HG02885 (cell line): ENCODE measurements around the gene KCTD15.

Experiments
- ATAC-seq: cut with Tn5 transposase; IDR thresholded peaks from one replicate; pipeline ENCODE4 v1.9.1; 2021; ENCODE audit warnings: mild to moderate bottlenecking; ENCODE audit not compliant: unreplicated experiment, poor library complexity

The KCTD15 gene

GRCh38 chr19:33840783-33841182 is 44.1 kb downstream of the KCTD15 start:
- no peak for ATAC-seq

DNA sequence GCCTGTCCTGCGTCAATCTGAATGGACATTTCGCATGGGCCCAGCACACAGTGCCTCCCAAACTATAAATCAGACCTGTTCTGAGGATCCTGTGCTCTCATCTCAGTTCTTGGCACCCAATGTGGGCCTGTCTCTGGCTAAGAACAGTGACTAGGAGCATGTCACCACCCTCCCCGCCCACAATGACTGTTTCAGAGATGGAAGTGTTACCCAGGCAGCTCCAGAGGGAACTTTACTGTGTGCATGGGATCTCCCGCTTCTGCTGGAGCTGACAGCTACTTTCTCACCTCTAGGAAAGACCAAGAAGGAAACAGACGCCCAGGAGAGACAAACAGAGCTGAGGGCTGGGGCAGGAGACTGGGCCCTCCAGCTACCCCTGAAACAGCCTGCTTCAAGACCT is 45.0 kb downstream of the KCTD15 start:
- no peak for ATAC-seq

- ATAC-seq = no peak
These were observed 47.8 kb downstream of the KCTD15 start for GRCh38 chr19:33844478-33844877.

DNA sequence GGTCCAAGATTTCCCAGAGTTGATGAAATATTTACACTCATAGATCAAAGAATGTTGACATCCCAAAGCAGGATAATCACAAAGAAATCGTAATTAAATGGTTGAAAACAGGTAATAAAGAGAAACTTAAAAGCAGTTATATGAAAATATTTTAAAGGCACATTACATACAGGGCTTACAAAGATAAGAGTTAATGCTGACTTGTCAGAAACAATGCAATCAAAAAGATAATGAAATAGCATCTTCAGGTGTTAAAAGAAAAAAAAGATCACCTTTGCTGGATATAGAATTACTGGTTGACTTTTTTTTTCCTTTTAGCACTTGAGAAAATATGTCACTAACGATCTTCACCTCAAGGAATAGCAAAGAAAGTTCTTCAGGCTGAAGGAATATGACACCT is 48.8 kb downstream of the KCTD15 start:
- no peak for ATAC-seq

DNA sequence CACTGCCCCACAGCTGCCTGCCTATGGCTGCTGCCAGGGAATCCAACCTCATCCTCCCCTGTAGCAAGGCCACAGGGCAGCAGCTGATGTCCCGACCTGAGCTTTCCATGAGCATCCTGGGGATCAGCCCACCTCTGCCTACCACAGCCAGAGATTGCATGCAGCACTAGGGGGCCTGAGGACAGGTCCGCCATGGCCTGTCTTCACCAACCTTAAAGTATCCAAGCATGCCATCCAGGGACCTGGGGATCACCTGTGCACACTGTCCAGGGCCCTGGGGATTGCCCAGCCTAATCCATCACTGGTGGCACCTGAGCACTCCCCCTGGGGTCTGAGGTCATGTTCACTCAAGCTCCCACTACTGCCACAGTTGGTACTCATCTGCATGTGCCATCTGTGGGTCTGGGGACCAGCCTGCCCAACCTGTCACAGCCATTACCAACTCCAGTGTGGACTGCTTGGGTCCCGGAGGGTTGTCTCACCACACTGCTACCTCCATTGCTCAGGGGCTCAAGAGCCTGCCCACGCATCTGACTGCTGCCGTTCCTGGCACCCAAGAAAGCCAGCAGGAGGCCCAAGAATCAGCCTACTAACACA is 53.0 kb downstream of the KCTD15 start:
- ATAC-seq = no peak

GRCh38 chr19:33859016-33859415 is 62.3 kb downstream of the KCTD15 start:
- no peak for ATAC-seq

GRCh38 chr19:33860312-33861090 is 63.8 kb downstream of the KCTD15 start:
- no peak for ATAC-seq

GRCh38 chr19:33861950-33862349 is 65.3 kb downstream of the KCTD15 start:
- ATAC-seq = no peak

- ATAC-seq = no peak
These were observed 66.3 kb downstream of the KCTD15 start for GRCh38 chr19:33862981-33863380.

- no peak for ATAC-seq
These were observed 66.8 kb downstream of the KCTD15 start for GRCh38 chr19:33863436-33863835.

- no peak for ATAC-seq
These were observed 67.7 kb downstream of the KCTD15 start for GRCh38 chr19:33864311-33864850.

GRCh38 chr19:33865306-33865705 is 68.6 kb downstream of the KCTD15 start:
- ATAC-seq = no peak
